SH-SY5Y (cell line): ENCODE measurements around the gene SLC25A51.

Source experiments
- GATA2 ChIP-seq: IDR thresholded peaks from 2 replicates; pipeline ENCODE4 v1.6.1; 2011; ENCODE audit warnings: mild to moderate bottlenecking, low read depth, low read length
- GATA3 ChIP-seq: IDR thresholded peaks from 2 replicates; pipeline ENCODE4 v1.6.1; 2011; ENCODE audit warnings: low read depth, mild to moderate bottlenecking, low read length, moderate library complexity

The SLC25A51 gene

DNA sequence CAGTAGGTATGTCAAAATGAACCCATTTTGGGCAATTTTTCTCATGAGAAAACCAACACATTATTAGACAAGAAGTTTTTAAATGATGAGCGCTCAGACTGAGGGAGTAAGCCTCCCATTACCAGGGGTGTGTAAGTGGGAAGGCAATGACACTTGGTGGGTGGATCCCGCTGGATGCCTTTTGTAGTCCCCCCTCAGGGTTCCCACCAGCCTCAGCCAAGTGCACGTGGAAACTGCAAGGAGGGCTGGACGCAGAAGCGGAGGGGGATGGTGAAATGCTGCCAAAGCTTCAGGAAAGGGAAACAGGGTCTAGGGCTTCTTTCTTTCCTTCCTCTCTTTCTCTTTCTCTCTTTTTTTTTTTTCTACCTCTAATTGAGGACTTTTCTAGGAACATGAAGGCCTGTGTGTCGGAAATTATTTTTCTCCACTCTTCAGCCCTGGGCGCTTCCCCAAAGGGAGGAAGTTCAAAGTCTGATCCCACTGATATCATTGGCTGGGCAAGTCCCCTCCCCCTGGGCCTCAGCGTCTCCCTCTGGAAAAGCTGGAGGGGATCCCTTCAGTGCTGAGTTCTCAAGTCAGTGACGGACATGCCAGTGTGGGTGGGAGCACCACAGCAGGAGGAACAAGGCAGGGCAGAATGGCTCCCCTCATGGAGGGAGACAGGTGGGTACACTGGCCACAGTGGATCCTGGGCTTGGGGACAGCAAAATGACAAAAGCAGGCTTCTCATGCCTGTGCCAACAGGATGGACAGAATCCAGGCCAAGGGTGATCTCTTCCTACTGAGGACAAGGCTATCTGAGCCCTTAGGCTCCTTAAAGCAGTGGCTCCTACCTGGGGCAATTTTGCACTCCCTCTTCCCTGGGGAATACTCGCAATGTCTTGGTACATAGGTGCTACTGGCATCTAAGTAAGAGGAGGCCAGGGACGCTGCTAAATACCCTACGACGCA is 23.9 kb upstream of the SLC25A51 start:
- TF ChIP-seq GATA3 (no peak), GATA2 (no peak)

DNA sequence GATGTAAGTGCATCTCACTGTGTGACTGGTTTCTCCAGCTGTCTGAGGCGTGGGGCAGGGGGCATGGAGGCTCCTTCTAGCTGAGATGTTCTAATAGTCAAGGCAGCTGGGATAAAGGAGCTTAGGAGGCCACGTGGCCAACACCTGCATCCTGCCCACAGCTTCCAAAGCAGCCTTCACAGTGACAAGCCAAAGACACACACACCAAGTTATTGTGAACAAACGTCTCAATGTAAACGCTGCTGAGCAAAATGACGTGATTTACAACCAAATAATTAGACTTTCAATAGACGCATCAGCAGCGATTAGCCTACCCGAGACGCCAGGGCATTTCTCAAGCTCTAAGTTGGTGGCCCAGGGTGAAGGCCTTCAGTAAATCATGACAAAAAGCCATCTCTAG is 23.2 kb upstream of the SLC25A51 start:
- TF ChIP-seq GATA2 (no peak), GATA3 (no peak)

DNA sequence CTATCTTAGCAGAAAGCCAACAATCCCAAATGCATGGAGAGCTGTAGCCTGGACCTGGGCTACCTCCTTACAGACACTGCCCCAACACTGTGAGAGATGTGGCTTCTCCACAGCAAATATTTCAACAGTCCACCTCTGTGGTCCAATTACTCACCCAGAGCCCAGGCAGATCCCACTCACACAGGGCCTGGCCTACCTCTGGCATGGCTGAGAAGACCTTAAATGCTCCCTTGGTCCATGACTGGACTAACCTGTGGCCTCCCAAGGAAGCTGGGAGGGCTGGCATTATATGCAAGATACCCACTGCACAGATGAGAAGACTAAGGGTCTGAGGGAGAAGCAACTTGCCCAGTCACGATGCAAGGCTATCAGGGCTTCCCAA is 22.8 kb upstream of the SLC25A51 start:
- TF ChIP-seq GATA2, result no peak
- TF ChIP-seq GATA3, result no peak

GRCh38 chr9:37925786-37926736 is 22.1 kb upstream of the SLC25A51 start:
- TF ChIP-seq GATA2 (no peak), GATA3 (no peak)

DNA sequence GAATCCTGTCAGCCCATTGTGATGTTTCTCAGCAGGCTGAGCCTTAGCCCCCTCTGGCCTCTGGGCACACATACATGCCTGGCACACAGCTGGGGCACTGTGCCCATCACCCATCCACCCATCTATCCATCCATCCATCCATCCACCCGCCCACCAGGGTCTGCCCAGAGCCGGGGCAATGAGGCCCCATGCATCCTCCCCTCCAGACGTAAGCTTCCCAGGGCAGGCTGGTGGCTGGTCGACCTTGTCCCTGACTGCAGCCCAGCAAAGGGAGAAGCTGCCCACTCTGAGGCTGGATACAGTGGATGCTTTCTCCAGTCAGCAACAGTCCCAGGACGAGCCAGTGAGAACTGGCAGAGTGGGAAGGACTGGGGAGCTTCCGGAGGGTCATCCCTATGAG is 21.1 kb upstream of the SLC25A51 start:
- no peak for TF ChIP-seq GATA2
- no peak for TF ChIP-seq GATA3

GRCh38 chr9:37924538-37924937 is 20.6 kb upstream of the SLC25A51 start:
- TF ChIP-seq GATA3 (no peak), GATA2 (no peak)

- no peak for TF ChIP-seq GATA3
- no peak for TF ChIP-seq GATA2
Observed at GRCh38 chr9:37923796-37924427, 20.0 kb upstream of the SLC25A51 start.

GRCh38 chr9:37923118-37923795 is 19.3 kb upstream of the SLC25A51 start:
- TF ChIP-seq GATA2, result no peak
- no peak for TF ChIP-seq GATA3

GRCh38 chr9:37922363-37923117 is 18.6 kb upstream of the SLC25A51 start:
- no peak for TF ChIP-seq GATA3

GRCh38 chr9:37921546-37922300 is 17.8 kb upstream of the SLC25A51 start:
- no peak for TF ChIP-seq GATA2
- TF ChIP-seq GATA3, result no peak

DNA sequence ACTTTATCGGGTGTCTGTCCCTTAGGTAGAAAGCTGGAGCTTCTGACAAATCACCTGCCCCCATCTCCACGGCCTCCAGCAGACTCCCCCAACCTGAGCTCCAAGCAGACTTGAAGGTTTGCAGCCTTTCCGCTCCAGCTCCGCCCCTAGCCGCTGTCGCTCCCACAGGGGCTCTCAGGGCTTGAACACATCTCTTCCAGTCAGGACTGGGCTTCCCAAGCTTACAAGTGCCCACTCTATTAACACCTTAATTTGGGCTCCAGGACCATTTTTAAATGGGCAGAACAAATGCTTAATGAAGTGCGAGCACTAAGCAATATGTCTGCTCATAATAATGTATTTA is 17.2 kb upstream of the SLC25A51 start:
- TF ChIP-seq GATA2 (no peak), GATA3 (no peak)

DNA sequence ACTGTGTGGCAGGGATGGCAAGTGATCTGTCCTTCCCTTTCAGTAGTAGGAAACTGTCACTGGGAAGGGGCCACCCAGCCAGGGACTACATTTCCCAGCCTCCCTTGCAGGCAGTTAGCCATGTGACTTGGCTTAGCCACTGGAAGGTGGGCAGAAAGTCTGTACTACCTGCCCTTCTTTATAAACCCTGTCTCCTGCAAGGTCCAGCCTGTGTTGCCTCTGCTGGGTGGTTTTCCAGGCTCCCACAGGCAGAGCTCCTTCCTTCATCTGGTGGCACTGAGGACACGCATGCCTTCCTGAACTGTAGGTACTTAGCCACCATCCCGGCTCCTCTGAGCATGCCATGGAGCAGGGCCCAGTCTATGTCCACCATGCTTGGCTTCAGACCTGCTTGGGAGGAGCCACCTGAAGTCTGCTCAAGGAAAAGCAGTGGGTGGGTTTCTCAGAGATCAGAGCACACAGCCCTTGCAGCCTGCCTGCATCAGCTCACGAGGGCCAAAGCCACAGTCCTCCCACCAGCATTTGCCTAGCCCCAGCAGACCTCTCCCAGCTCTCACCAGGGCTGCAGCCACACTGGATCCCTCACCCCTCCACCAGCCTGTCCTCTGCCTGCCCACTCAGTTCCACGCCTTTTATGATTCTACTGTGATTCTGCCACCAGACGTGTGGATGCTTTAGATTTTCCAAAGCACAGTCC is 16.7 kb upstream of the SLC25A51 start:
- no peak for TF ChIP-seq GATA3
- no peak for TF ChIP-seq GATA2
